GM12892 (cell line): Measurements from ENCODE around the gene NPHP4.

Experiments
- POLR2A ChIP-seq: IDR thresholded peaks from 2 replicates; pipeline ENCODE4 v1.6.1; 2011; ENCODE audit warnings: low read depth, low read length, control low read depth
- POLR2AphosphoS5 ChIP-seq: IDR thresholded peaks from 2 replicates; pipeline ENCODE4 v1.6.1; 2011; ENCODE audit warnings: low read depth, low read length, control low read depth

GRCh38 chr1:6008084-6008415 lies 15.8 kb upstream of the NPHP4 start:
- TF ChIP-seq POLR2AphosphoS5: no peak
- TF ChIP-seq POLR2A: no peak
